Neural cell (in vitro differentiated cells): ENCODE results near the gene KCNQ5. TPM values are rescaled to one million over a fixed set of nuclear protein-coding genes. Genes with fewer than 3 reads are reported as not detected.
A peak's percentile ranks its signal among the peaks of the same experiment; 100 is the strongest.

Experiments used
- H2AFZ ChIP-seq: fragments of 200-600, 300-800 bp; sonication (generic), shearing (Covaris generic); 2 replicates; pipeline ENCODE4 v1.6.0; 2014; ENCODE audit warnings: low read depth, mild to moderate bottlenecking, antibody characterized with exemption, low read length, moderate library complexity
- H3F3A ChIP-seq: fragments of 200-600 bp; shearing (Covaris generic); 2 replicates; pipeline ENCODE4 v1.6.1; 2016; ENCODE audit warnings: mild to moderate bottlenecking, moderate library complexity, mixed read lengths, antibody characterized with exemption, low read length; ENCODE audit not compliant: insufficient read depth, poor library complexity, severe bottlenecking
- H3K27ac ChIP-seq: fragments of 200-600, 300-800 bp; sonication (generic), shearing (Covaris generic); 2 replicates; pipeline ENCODE4 v1.5.1; 2014; ENCODE audit warnings: mild to moderate bottlenecking, low read length, moderate library complexity
- H3K27me3 ChIP-seq: fragments of 300-800, 200-600 bp; sonication (generic), shearing (Covaris generic); 2 replicates; pipeline ENCODE4 v1.6.0; 2014; ENCODE audit warnings: mild to moderate bottlenecking, low read depth, low read length, moderate library complexity; ENCODE audit not compliant: insufficient read depth
- H3K36me3 ChIP-seq: fragments of 300-800, 200-600 bp; sonication (generic), shearing (Covaris generic); 2 replicates; pipeline ENCODE4 v1.5.1; 2014; ENCODE audit warnings: mild to moderate bottlenecking, antibody characterized with exemption, low read length, moderate library complexity; ENCODE audit not compliant: insufficient read depth
- H3K4me2 ChIP-seq: fragments of 300-800, 200-600 bp; sonication (generic), shearing (Covaris generic); 2 replicates; pipeline ENCODE4 v1.6.0; 2014; ENCODE audit warnings: mild to moderate bottlenecking, low read length
- H3K4me3 ChIP-seq: fragments of 300-800, 200-600 bp; sonication (generic), shearing (Covaris generic); 2 replicates; pipeline ENCODE4 v1.5.1; 2014; ENCODE audit warnings: mild to moderate bottlenecking, low read length, moderate library complexity
- H3K79me2 ChIP-seq: fragments of 200-600 bp; shearing (Covaris generic); replicated peaks from 2 replicates; pipeline ENCODE4 v1.6.0; 2014; ENCODE audit warnings: mild to moderate bottlenecking, low read length, moderate library complexity; ENCODE audit not compliant: insufficient read depth
- H3K9ac ChIP-seq: fragments of 300-800, 200-600 bp; sonication (generic), shearing (Covaris generic); 2 replicates; pipeline ENCODE4 v1.6.1; 2016; ENCODE audit warnings: mild to moderate bottlenecking, low read length, mixed read lengths
- H3K9me2 ChIP-seq: fragments of 200-600 bp; shearing (Covaris generic); 2 replicates; pipeline ENCODE4 v1.6.1; 2016; ENCODE audit warnings: mild to moderate bottlenecking, low read length, mixed read lengths; ENCODE audit not compliant: insufficient read depth
- H3K9me3 ChIP-seq: fragments of 200-600, 300-800 bp; sonication (generic), shearing (Covaris generic); 2 replicates; pipeline ENCODE4 v1.6.1; 2016; ENCODE audit warnings: mild to moderate bottlenecking, mixed run types, low read length, moderate library complexity, mixed read lengths
- H4K20me1 ChIP-seq: fragments of 200-600 bp; shearing (Covaris generic); 2 replicates; pipeline ENCODE4 v1.6.1; 2016; ENCODE audit warnings: mild to moderate bottlenecking, mixed run types; ENCODE audit not compliant: insufficient read depth
- EP300 ChIP-seq: fragments of 450-650 bp; conservative IDR thresholded peaks from 2 replicates; pipeline ENCODE4 v1.6.1; 2014; ENCODE audit warnings: antibody characterized with exemption, mild to moderate bottlenecking, moderate library complexity; ENCODE audit not compliant: poor library complexity, severe bottlenecking
- EZH2 ChIP-seq: fragments of 200-600, 300-800 bp; shearing (Covaris generic), sonication (generic); IDR thresholded peaks from 2 replicates; pipeline ENCODE4 v1.6.1; 2014; ENCODE audit warnings: antibody characterized with exemption, low read length, borderline replicate concordance, mild to moderate bottlenecking; ENCODE audit not compliant: insufficient read depth, poor library complexity, severe bottlenecking
- MXI1 ChIP-seq: fragments of 450-650 bp; conservative IDR thresholded peaks from 2 replicates; pipeline ENCODE4 v1.6.1; 2014; ENCODE audit warnings: antibody characterized with exemption, mild to moderate bottlenecking; ENCODE audit not compliant: poor library complexity, severe bottlenecking
- POLR2AphosphoS5 ChIP-seq: IDR thresholded peaks from 2 replicates; pipeline ENCODE4 v1.6.1; 2012
- RAD21 ChIP-seq: fragments of 450-650 bp; conservative IDR thresholded peaks from 2 replicates; pipeline ENCODE4 v1.6.1; 2014; ENCODE audit warnings: antibody characterized with exemption, mild to moderate bottlenecking, moderate library complexity
- SMC3 ChIP-seq: fragments of 450-650 bp; conservative IDR thresholded peaks from 2 replicates; pipeline ENCODE4 v1.6.1; 2014; ENCODE audit warnings: antibody characterized with exemption, mild to moderate bottlenecking, moderate library complexity; ENCODE audit not compliant: poor library complexity
- TAF1 ChIP-seq: IDR thresholded peaks from 2 replicates; pipeline ENCODE4 v1.6.1; 2012; ENCODE audit warnings: low read depth
- polyA plus RNA-seq: library from polyadenylated mRNA; depleted of rRNA; stranded (reverse); fragments of >200 nt; gene quantifications from 2 replicates; pipeline ENCODE4 v1.2.3, GENCODE V29; 2014
- TF ChIP-seq, protein P1 (sequence below): IDR thresholded peaks from 2 replicates; pipeline ENCODE4 v1.6.1; 2012; ENCODE audit warnings: borderline replicate concordance
- TF ChIP-seq, protein P2 (sequence below): fragments of 450-650 bp; IDR thresholded peaks from 2 replicates; pipeline ENCODE4 v1.5.1; 2014; ENCODE audit warnings: antibody characterized with exemption, mild to moderate bottlenecking, moderate library complexity; ENCODE audit not compliant: poor library complexity, severe bottlenecking

KCNQ5 gene
- polyA plus RNA-seq, 1 donor from 2014 or later, result 0.30 TPM

DNA sequence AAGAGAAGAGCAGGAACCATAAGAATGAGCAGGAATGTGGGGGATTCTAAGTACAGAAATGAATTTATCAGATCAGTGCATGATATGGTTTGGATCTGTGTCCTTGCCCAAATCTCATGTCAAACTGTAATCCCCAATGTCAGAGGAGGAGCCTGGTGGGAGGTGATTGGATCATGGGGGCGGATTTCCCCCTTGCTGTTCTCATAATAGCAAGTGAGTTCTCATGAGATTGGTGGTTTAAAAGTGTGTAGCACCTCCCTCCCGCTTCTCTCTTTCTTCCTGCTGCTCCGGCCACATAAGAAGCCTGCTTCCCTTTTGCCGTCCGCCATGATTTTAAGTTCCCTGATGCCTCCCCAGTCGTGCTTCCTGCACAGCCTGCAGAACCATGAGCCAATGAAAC lies 554.2 kb downstream of the KCNQ5 start:
- TF ChIP-seq POLR2AphosphoS5 (no peak), MXI1 (no peak), EP300 (no peak), TAF1 (no peak), SMC3 (no peak), EZH2 (no peak), RAD21 (no peak)
- TF ChIP-seq, protein P1, sequence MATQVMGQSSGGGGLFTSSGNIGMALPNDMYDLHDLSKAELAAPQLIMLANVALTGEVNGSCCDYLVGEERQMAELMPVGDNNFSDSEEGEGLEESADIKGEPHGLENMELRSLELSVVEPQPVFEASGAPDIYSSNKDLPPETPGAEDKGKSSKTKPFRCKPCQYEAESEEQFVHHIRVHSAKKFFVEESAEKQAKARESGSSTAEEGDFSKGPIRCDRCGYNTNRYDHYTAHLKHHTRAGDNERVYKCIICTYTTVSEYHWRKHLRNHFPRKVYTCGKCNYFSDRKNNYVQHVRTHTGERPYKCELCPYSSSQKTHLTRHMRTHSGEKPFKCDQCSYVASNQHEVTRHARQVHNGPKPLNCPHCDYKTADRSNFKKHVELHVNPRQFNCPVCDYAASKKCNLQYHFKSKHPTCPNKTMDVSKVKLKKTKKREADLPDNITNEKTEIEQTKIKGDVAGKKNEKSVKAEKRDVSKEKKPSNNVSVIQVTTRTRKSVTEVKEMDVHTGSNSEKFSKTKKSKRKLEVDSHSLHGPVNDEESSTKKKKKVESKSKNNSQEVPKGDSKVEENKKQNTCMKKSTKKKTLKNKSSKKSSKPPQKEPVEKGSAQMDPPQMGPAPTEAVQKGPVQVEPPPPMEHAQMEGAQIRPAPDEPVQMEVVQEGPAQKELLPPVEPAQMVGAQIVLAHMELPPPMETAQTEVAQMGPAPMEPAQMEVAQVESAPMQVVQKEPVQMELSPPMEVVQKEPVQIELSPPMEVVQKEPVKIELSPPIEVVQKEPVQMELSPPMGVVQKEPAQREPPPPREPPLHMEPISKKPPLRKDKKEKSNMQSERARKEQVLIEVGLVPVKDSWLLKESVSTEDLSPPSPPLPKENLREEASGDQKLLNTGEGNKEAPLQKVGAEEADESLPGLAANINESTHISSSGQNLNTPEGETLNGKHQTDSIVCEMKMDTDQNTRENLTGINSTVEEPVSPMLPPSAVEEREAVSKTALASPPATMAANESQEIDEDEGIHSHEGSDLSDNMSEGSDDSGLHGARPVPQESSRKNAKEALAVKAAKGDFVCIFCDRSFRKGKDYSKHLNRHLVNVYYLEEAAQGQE, result no peak
- TF ChIP-seq, protein P2, sequence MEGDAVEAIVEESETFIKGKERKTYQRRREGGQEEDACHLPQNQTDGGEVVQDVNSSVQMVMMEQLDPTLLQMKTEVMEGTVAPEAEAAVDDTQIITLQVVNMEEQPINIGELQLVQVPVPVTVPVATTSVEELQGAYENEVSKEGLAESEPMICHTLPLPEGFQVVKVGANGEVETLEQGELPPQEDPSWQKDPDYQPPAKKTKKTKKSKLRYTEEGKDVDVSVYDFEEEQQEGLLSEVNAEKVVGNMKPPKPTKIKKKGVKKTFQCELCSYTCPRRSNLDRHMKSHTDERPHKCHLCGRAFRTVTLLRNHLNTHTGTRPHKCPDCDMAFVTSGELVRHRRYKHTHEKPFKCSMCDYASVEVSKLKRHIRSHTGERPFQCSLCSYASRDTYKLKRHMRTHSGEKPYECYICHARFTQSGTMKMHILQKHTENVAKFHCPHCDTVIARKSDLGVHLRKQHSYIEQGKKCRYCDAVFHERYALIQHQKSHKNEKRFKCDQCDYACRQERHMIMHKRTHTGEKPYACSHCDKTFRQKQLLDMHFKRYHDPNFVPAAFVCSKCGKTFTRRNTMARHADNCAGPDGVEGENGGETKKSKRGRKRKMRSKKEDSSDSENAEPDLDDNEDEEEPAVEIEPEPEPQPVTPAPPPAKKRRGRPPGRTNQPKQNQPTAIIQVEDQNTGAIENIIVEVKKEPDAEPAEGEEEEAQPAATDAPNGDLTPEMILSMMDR, result no peak
- Histone ChIP-seq H4K20me1 (no peaks in the 10 kb centered on the region), H3K27ac (no peak overlapping the region), H3K9me3 (no peaks in the 10 kb centered on the region), H2AFZ (no peak overlapping the region), H3K36me3 (no peaks in the 10 kb centered on the region), H3K9ac (no peak overlapping the region), H3K79me2 (no peaks in the 10 kb centered on the region), H3K4me2 (no peak overlapping the region), H3F3A (no peaks in the 10 kb centered on the region), H3K4me3 (no peak overlapping the region), H3K9me2 (no peaks in the 10 kb centered on the region), H3K27me3 (no peaks in the 10 kb centered on the region)

DNA sequence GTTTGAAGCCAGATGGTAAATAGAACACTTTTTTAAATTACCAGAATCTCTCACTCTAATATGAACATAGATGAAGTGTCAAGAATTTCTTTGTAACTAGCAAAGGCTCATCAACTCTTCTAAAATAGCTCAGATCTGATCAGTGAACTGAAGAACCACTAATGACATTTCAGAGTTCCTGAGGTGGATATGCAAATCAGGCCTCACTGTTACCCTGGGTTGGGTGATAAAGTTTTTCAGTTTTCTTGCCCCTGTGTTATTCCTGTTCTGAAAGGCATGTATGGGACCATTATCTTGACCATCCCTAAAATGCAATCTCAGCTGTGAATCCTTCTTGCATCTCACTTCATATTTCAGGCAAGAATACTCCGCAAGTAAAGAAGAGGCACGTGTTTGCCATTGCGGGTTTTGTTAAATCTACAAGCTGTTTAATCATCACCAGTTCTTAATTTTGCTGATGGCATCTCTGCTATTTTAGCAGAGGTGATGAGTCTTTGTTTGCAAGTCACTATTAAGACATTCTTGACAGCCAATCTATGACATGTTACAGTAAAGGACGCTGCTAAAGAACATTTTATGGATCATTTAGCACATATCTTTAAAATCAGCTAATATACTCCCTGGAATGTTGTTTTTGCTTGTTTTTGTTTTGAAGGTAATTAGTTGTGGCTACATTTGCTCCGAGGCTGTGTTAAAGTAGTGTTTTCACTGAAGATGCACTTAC lies 555.5 kb downstream of the KCNQ5 start:
- Histone ChIP-seq H3K9me2 (no peaks in the 10 kb centered on the region), H3K9ac (no peak overlapping the region), H3K36me3 (no peaks in the 10 kb centered on the region), H3F3A (no peaks in the 10 kb centered on the region), H3K27ac (no peak overlapping the region), H3K9me3 (no peaks in the 10 kb centered on the region), H3K27me3 (no peaks in the 10 kb centered on the region), H3K4me2 (no peak overlapping the region), H4K20me1 (no peaks in the 10 kb centered on the region), H3K79me2 (no peaks in the 10 kb centered on the region), H3K4me3 (no peak overlapping the region), H2AFZ (no peak overlapping the region)
- TF ChIP-seq TAF1 (no peak), POLR2AphosphoS5 (peak; percentile 86), EP300 (peak; percentile 97)
- TF ChIP-seq, protein P2, result no peak
